Measurements from ENCODE around the gene GRM8.

GRCh38 chr7:126487728-126488442, 764.9 kb downstream of the GRM8 start:
- TF ChIP-seq RAD21 (conservative IDR thresholded peaks at IDR 0.05 in 1 of 2, IDR thresholded peaks at IDR 0.05 in 1 of 2) (no peak), MAFK (IDR thresholded peaks at IDR 0.05; ENCODE audit: partially characterized antibody) (no peak)
